Stimulated activated CD4-positive, alpha-beta T cell treated with anti-CD3 and anti-CD28 coated beads, TNF-alpha, amount 100 ng/mL, for 4 hours (primary cell): Measurements from ENCODE around the gene PLCB4.

Source experiments
- DNase-seq, 3 experiments: peaks; one replicate each; pipeline ENCODE4 v3.0.0-alpha.2; 2020; ENCODE audit warnings: low read depth in 3 of 3

PLCB4 gene

GRCh38 chr20:9177278-9177677 lies 108.4 kb downstream of the PLCB4 start:
- no peak for DNase-seq

GRCh38 chr20:9179193-9179802 lies 110.4 kb downstream of the PLCB4 start:
- no peak for DNase-seq

- no peak for DNase-seq
These were observed 111.0 kb downstream of the PLCB4 start for GRCh38 chr20:9179867-9180266.

DNA sequence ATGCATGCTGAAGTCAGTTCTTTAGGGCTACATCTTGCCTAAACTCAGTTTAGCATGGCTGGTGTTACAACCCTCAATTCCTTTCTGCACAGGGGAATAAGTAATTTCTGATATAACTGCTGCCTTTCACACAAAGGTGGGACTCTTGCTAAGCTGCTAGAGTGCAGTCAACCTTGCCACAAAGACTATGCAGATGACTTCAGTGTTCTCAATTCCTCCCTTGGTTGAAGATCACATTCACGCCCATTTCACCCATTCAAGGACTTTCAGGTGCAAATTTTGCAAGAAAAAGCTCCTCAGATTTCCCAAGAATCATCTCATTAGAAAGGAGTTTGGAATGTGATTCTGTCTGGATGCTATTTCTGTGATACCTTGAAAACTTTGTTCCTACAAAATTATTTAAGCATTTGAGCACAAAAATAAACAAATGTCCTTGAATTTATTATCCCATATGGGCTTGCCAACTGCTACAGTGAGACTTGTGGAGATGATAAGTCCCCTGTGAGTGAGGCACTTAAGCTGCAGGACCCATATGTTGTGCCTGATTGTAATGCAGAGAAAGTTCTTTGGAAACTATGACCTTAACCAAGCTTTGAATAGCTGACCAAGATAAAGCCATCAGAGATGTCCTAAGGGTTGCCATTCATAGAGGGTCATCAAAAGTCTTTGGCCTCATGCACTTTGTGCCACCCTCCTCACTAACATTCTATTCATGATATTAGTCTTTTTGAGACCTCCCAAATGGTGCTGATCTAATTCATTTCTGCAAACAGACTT lies 111.8 kb downstream of the PLCB4 start:
- no peak for DNase-seq

DNA sequence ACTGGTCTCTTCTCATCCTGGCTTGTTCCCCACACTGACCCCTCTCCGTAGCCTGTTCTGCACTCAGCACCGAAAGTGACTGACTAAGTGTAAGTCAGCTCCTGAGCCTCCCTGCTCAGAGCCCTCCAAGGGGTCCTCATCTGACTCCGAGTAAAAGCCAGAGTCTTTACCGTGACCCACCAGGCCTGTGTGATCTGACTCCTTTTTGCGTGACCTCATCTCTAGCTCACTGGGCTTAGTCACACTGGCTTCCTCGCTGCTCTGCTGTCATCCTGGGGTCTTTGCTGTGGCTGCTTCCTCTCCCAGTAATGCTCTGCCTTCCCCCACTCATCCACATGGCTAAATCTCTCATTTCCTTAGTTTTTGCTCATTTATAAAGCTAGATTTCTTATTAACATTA lies 116.6 kb downstream of the PLCB4 start:
- no peak for DNase-seq

GRCh38 chr20:9186396-9186795 lies 117.5 kb downstream of the PLCB4 start:
- no peak for DNase-seq

GRCh38 chr20:9195031-9195430 lies 126.1 kb downstream of the PLCB4 start:
- no peak for DNase-seq

GRCh38 chr20:9196110-9196509 lies 127.2 kb downstream of the PLCB4 start:
- DNase-seq, result no peak

DNA sequence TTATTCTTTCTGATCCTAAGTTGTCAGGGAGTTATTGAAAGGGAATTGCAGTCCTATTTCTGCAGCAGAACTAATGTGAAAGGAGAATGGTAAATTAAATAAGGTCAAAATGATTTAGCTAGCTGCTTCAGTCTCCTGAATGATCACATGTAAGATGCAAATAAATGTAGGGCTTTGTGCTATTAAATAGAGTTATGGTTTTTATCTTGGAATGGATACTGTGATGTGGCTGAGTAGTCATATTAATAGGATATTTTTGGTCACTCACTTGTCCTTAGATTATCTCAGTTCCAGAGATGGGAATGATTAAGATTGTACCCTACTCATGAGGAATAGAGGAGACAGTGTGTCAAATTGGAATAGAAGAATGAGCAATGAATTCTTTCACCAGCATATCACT lies 129.6 kb downstream of the PLCB4 start:
- DNase-seq, result no peak

GRCh38 chr20:9200196-9200595 lies 131.3 kb downstream of the PLCB4 start:
- no peak for DNase-seq

GRCh38 chr20:9200620-9201019 lies 131.7 kb downstream of the PLCB4 start:
- no peak for DNase-seq

DNA sequence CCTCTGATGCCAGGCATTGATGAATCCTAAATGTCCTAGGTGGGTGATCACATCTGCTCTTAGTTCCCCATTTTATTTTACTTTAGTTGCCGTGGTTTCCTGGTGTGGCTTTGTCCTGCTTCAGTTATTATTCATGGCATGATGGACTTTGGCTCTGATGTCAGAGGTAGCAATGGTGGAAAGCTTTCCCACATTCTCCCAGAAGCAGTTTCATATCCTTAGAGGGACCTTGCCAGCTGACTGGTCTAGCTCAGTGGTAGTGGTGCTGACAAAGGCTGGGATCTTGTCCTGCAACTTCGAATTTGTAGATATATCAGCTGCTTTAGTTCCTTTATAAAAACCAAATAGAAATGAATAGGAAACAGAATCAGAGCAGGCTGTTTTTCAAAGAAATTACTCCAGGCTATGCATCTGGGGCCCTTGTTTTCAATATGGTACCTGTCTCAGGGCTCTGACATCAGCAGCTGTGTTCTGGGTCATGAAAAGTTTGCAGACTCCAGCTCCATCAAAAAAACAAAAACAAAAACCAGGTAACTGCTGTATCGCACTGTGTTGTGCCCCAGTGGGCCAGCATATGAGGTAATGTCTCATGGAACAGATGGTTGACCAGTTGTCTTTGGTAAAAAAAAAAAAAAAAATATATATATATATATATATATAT lies 133.7 kb downstream of the PLCB4 start:
- no peak for DNase-seq

DNA sequence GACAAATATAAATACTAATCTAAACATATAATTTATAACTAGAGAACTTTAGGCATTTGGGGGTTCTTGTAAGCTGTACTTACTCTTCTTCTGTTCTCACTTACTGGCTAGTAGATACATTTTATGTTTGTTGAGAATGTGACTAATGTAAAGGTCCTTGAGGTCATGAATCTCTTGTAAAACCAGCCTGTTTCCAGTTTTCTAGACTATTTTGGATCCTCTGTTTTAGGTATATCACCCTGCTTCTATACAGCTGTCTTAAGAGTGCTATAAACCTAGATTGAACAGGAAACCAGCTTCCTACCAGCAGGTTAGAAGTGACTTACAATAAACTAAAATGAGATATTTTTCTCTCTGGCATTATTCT lies 134.2 kb downstream of the PLCB4 start:
- no peak for DNase-seq

- no peak for DNase-seq
These were observed 136.1 kb downstream of the PLCB4 start for GRCh38 chr20:9204979-9205378.

GRCh38 chr20:9206486-9206885 lies 137.6 kb downstream of the PLCB4 start:
- DNase-seq, result no peak

DNA sequence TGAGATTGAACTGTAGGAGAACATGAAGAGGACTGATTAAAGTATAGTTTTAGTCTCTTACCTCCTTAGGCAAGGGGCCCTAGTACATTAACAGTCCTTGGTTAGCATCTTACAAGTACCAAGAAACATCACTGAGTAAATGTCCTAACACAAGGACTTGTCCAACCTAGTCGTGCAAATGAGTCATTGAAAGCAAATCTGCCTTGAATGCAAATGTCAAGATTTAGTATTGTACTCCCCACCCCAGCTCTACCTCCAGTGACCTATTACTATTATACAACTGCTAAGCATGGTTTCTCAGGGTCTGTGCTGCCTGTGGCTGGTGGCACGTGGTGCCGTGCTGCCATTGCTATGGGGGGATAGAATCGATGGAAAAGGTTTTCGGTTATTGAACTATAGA lies 138.4 kb downstream of the PLCB4 start:
- DNase-seq, result no peak

- no peak for DNase-seq
These were observed 141.5 kb downstream of the PLCB4 start for GRCh38 chr20:9210356-9210755.

GRCh38 chr20:9211016-9211760 lies 142.3 kb downstream of the PLCB4 start:
- no peak for DNase-seq

DNA sequence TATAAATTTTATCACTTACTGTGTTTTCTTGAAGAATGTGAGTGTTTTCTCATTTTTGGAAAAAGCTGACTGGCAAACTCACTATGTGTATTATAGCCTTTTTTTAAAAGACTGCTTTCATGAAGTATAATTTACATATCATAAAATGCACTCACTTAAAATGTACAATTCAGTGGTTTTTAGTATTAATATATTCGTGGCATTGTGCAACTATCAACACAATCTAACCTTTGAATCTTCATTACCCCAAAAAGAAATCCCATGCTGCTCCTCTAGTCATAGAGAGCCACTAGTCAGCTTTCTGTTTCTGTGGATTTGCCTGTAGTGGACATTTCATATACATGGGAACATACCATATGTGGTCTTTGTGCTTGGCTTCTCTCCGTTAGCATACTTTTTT lies 143.8 kb downstream of the PLCB4 start:
- no peak for DNase-seq

DNA sequence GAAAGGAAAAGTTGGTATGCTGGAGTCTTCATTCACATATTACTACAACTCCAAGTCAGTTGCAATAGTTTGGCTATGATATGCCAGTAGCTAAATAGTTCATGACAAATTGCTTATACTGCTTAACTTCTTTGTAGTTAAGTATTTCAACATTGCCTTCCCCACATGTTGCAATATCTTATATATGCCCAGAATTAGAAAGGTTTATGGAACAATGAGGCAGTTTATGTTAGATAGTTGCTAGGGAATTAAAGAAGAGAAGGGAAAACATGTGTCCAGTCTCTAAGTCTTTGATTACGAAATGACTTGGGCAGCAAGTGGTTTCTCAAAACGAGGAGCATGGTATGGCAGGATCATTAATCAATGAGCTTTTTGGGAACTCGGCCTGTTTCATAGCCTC lies 145.8 kb downstream of the PLCB4 start:
- DNase-seq, result no peak

DNA sequence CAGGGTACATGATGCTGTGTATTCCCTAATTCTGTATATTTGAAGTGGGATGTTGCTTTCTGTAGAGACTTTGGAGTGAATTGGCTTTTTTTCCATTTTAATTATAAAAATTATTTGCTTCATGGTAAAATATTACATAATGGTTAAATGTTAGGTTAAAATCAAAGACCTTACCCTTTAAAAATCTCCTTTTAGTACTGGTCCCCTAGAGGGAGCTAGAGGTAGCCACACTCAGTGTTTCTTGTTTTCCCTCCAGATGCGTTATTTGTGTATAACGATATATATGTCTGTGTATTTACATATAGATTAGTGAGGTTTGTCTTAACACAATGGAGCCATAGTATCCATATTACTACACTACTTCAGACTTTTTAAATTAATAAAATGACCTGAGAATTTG lies 146.7 kb downstream of the PLCB4 start:
- DNase-seq, result no peak

- no peak for DNase-seq
These were observed 149.7 kb downstream of the PLCB4 start for GRCh38 chr20:9218531-9218961.
